ENCODE measurements around the gene ZNF232.

- TF ChIP-seq POLR2A (IDR thresholded peaks at IDR 0.05; ENCODE audit: low read length) (no peak), GATA1 (IDR thresholded peaks at IDR 0.05; ENCODE audit: low read depth, low read length) (no peak)
These were observed 31.1 kb downstream of the ZNF232 start for GRCh38 chr17:5080591-5080990.

Measured in erythroblast (primary cell).